ENCODE data around the gene CFAP74.

CFAP74 gene

GRCh38 chr1:2018217-2019171 lies 14.9 kb upstream of the CFAP74 start:
- DNase-seq, result no peak

DNA sequence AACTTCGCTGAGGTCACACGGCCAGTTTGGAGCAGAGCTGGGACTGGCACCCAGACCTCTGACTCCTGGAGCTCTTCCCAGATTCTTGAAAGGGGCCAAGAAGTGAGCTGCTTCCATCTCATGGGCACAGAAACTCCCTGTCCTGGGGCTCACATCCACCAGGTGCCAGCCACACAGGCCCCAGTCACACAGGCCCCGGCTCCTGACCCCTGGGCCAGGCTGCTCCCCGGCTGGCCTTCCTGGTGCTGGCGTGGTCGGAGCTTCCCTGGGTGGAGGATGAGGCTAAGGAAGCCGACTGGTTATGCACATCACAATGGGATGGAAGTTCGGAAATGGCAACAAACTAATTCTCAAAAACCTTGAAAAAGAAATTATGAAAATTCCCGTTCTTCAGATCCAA lies 12.5 kb upstream of the CFAP74 start:
- no peak for DNase-seq

DNA sequence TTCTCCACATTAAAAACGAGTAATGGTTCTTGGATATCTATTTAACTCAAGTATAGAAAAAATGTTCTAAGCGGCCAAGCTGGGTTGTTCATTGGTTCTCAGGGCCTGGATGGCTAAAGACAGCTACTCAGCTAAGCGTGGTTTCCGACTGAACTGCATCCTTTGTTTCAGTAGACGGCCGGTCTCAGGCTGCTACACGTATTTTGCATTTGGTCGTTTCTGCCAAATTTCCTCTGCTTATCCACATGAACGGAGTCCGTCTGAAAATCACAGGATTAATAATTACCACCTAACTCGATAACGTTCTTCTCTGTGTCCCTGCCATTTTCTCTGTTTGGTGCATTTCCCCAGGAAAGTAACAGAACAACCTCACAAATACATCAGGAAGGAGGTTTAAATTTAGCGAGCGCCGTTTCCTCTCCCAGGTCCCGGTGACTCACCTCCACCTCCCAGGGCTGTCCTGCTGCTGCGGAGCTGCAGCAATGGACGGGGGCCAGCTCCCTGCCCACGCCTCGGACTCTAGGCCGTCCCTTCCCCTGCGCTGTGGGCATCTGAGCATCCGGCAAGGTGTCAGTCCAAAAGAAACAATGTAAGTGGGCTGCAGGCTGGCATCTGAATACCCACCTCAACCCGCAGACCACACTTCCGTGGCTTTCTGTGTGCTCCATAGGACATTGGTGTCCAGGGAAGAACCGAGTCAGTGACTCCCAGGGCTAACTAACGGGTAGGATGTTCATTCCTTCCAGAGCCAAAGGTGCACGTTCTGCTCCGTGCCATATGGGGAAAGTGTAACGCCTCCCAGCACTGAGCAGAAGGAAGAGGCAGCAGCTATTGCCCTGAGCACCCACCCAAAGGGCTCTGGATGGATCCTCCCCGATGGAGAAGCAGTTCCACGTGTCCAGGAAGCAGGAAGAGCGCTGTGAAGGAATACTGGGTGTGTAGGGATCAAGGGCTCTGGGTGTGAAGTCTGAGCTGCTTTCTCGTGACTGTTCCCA lies 11.5 kb upstream of the CFAP74 start:
- no peak for DNase-seq

DNA sequence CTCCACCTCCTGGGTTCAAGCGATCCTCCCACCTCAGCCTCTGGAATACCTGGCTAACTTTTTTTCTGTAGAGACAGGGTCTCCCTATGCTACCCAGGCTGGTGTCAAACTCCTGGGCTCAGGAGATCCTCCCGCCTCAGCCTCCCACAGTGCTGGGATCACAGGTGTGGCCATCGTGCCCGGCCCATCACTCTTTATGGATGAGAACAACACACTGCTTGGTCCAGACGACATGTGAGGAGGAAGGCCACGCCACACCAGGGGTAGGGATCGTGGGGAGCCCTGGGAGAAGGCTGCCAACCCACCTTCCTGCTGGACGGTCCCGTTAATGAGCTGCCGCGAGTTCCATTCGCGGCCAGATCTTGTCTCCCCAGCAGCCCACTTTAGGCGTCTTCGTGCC lies 10.6 kb upstream of the CFAP74 start:
- DNase-seq, result no peak

DNA sequence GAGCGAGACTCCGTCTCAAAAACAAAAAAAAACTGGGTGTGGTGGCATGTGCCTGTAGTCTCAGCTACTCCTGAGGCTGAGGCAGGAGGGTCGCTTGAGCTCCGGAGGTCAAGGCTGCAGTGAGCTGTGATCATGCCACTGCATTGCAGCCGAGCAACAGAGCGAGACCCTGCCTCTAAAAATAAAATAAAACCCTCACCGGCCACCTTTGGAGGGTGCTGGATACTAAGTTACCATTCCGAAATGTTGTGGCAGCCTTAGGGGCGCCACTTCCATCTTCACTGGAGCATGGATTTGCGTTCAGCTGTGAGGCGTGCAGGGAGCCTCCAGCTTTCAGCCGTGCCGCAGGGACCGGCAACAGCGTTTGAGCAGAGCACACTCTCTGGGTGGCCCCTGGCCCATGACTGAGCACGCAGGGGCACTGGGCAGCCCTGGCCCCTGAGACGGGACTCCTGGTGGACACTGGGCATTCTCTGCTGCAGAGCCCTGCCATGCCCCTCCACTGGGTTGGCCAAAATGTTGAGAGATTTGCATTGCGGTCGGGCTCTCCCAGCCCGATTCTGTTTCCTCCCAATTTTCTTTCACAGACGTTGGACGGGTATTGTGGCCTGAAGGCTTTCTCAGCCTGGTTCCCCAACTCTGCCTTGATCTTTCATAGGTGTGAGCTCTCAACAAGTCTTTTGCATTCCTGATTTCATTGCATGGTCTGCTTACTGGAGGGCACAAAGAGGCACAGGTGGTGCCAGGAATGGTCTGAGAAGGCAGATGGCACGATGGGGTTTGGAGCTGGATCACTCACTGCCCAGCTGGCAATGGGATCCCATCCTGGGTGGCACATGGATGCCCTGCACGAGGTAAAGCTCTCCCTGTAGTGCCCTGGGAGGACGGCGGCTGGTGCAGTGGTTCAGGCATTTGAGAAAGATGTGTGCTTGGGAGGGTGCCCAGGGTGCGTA lies 5.8 kb upstream of the CFAP74 start:
- no peak for DNase-seq

DNA sequence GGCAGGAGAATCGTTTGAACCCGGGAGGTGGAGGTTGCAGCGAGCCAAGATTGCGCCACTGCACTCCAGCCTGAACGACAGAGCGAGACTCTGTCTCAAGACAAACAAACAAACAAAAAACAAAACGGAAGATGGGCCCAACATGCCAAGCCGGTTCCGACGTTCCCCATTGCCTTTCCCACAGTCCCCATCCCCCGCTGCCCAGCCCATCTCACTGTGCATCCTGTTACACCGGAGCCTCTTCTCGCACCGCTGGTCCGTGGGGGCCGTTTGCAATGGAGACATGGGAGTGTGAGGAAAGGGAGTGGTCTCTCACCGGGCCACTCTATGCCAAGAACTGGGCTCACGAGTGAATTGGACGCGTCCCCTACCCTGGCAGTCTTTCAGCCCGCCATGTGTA lies 1.3 kb upstream of the CFAP74 start:
- no peak for DNase-seq

DNA sequence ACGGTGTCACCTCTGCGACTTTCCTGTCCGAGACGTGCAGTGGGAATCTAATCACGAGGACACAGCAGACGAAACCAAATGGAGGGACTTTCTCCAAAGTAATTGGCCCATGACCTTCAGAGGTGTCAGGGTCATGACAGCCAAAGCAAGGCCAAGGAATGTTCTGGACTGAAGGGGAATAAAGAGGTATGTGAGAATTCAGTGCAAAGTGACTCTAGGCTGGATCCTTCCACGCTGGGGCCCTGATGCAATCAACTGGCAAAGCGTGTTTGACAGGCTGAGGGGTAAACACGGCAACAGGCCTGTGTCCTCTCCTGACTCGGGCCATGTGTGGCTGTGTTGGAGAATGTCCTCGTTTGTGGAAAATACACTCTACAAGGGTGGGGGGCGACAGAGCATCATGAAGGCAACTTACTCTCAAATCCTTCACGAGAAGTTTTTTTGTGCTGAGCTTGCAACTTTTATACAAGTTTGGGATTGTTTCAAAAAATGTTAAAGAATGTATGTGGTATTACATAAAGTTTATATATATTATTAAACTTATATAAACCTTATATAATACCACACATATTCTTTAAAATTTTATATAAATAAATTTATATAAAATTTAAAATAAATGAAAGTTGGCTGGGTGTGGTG lies 1.7 kb downstream of the CFAP74 start:
- DNase-seq, result no peak

DNA sequence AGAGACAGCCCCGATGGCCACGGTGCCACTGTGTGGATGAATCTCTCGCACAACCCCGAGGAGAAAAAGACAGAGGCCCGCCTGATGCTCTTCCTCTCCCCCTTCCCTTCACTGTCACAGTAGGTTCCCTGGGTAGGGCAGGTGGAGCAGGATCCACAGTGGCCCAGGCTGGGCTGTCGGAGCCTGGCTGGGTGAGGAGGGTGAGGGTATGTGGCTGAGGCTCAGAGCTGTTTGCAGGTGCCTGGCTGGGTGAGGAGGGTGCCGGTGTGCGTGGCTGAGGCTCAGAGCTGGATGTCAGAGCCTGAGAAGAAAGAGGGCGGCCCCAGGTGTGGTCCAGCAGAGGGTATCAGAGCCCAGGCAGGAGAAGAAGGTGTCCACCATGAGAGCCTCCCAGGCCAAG lies 2.7 kb downstream of the CFAP74 start:
- no peak for DNase-seq

DNA sequence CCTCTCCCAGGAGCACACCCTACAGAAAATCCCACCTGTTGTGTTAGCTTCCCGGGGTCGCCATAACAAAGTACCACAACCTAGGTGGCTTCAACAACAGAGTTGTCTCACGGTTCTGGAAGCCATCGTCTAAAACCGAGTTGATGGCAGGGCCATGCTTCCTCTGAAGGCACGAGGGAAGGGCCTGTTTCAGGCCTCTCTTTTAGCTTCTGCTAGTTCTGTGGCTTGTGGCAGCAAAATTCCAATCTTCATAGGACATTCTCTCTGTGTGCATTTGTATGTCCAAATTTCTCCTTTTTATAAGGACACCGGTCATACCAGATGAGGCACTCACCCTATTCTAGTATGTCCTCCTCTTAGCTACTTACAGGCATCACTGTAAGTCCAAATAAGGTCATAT lies 3.2 kb downstream of the CFAP74 start:
- DNase-seq, result no peak

- no peak for DNase-seq
Measured at GRCh38 chr1:1997576-1997975, 6.0 kb downstream of the CFAP74 start.

DNA sequence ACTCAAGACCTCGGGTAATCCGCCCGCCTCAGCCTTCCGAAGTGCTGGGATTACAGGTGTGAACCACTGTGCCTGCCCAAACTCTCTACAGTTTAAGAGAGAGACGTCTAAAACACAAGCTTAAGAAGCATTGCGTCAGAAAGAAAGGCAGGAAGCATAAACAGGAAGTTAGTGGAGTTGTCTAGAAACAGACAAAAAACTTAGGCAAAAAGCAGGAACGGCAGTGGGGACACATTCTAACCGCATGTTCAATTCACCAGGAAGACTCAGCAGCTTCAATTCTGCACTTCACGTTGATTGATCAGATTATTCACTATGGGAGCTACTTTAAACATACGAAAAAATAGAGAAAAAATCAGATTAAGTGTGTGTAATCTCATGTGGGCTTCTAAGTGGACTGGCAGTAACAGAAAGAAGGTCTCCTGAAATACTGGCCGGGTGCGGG lies 7.4 kb downstream of the CFAP74 start:
- no peak for DNase-seq

DNA sequence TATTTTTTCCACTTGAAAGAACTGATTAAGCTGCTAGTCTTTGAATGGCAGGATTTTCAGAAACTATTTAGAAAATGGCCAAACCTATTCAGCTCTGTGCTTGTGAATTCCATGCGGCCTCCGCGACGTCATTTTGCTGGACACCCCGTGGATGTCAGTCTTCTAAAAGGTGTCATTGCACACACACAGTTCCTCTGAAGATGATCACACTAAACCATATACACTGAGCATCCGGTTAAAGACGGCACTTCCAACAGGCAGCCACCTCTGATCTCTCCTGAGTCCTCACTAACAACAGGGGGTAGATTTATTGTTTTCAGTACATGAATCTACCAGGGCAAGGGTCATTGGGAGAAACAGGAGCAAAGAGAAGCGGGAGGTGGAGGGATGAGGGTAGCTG lies 9.1 kb downstream of the CFAP74 start:
- DNase-seq, result no peak

DNA sequence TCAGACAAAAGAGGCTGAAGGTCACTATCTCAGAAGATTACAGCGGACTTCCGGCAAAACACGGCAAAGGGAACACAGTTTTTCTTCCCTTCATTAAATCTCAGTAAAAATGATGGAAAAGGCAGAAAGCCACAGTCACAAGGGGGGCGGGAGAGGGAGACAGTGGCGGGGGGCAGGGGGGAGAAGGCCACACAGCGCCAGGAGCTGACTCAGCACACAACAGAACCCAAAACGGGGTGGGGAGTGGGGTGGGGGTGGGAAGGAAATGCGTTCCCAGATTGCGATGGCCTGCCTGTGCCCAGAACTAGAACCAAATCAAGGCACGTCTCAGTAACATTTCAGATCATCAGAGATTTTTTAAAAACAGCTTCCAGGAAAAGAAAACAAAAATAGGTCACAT lies 13.4 kb downstream of the CFAP74 start:
- DNase-seq, result no peak

DNA sequence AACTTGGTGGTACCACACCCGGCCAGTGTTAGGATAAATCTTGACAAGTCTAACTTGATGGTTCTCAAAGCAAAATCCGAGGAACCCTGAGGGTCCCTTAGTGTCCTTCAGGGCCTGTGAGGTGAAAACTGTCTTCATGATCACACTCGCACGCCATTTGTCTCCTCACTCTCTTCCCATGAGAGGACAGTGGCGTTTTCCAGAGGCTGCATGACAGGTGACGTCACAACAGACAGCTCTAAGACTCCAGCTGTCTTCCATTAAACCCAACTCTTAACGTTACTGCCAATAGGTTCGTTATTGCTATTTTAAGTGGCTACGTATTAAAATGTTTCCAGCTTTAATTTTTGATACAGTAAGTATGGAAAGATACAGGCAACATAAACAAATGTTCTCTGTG lies 13.8 kb downstream of the CFAP74 start:
- DNase-seq, result no peak

DNA sequence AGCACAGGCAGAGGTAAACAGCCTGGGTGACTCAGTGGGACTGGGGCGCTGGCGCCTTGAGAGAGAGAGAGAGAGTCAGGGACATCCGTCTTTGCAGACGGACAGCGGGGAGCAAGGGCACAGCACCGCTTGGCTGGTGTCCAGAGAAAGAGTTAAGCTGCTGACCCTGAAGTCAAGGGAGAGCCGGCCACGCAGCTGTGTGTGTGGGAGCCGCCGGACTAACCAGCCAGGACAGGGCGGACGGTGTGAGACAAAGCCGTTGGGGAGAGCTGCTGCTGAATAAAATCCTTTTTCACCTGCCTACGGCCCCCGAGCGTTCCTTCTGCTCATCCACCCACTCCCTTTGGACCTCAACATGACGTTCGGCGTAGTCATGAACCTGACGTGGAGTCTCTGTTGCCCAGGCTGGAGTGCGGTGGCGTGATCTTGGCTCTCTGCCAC lies 14.5 kb downstream of the CFAP74 start:
- no peak for DNase-seq

DNA sequence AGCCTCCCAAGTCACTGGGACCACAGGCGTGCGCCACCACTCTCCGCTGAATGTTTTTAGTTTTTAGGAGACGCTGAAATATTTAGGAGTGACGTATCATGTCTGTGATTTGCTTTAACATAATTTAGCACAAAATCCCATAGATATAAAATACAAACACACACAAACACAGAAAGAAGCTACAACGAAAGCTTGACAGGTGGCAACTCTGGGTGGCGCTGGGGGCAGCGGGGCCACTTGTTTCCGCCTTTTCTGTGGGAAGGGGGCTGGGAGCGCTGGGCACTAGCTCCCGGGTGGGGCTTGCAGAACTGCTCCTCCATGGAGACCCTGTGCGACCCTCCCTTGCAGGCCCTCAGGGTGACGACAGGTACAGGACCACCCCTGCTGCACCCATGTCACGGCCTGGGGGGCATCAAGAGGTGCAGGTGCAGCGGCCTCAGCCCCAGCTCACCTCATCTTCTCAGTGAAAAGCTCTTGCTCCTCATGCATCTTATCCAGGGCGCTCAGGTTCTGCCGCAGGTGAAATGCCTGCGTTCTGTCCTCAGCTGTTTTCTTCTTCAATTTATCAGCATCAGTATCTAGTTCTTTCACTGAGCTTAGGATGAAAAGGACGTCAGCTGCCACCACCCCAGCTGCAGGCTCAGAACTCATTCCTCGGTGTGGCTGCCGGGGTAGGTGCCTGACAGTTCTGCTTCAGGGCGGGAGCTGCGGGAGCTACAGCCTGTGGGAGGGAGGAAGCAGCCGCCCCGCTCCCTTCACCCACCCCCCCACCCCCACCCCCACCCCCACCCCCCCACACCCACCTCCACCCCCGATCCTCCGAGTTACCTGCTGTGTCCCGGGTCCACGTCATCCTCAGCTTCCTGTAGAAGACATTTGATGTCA lies 15.3 kb downstream of the CFAP74 start:
- DNase-seq, result no peak

DNA sequence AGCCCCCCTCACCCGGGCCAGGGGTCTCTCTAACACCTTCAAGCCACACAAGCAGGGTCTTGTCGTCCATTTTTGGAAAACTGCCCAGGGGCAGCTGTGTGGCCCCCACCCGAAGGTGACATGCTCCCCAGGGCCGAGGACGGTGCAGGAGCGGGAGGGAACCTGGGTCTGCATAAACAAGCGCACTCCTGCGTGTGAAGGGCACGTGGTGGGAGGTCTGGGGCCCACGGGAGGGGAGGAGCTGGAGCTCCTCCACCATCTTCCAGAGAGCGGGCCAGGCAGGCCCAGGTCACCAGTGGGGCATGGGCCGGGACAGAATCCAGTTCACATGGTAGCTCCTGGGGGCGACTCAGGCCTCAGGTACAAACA lies 16.5 kb downstream of the CFAP74 start:
- no peak for DNase-seq

DNA sequence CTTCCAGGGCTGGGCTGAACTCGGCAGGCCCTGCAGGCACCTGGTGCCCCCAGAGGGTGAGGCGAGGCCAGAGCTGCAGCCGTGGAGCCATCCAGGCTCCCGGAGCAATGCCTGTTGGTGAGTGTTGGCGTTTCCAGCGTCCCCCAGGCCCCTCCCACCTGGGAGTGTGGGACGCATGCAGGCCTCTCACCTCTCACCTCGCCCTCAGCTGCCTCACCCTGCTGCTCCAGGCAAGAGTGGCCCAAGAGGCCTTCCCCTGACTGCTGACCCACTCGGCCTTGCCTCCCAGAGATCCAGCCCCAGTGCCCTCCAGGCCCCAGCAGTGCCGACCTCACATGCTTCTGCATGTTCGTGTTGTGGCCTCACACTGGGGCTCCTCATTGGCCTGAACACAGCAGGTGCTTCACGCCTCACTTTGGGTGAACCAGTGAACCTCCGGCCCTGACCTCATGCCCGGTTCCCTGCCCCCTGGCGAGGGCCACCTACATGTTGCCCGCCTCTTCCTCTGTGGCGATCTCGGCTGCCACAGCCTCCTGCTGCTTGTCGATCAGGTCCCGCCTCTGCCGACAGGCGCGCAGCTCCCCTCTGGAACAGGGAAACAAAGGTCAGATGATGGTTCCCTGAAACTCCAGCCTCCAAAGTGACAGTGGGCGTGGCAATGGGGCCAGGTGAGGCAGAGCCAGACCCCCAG lies 17.0 kb downstream of the CFAP74 start:
- DNase-seq, result no peak

GRCh38 chr1:1985375-1986050 lies 18.1 kb downstream of the CFAP74 start:
- no peak for DNase-seq

All from T-helper 9 cell (primary cell).